BE2C (cell line): ENCODE data around the gene RAP1B.

Source experiments
- DNase-seq: peaks from one replicate; pipeline ENCODE4 v3.0.0-alpha.2; 2020
- H3K27me3 ChIP-seq: fragments of 250-450 bp; sonication (Bioruptor Pico); 2 replicates; pipeline ENCODE4 v1.5.1; 2020; ENCODE audit warnings: mild to moderate bottlenecking
- H3K36me3 ChIP-seq: fragments of 250-450 bp; sonication (Bioruptor Pico); 2 replicates; pipeline ENCODE4 v1.5.1; 2020; ENCODE audit warnings: mild to moderate bottlenecking
- H3K4me1 ChIP-seq: fragments of 250-450 bp; sonication (Bioruptor Pico); 2 replicates; pipeline ENCODE4 v1.5.1; 2020
- H3K4me3 ChIP-seq: 2 replicates; pipeline ENCODE4 v1.5.1; 2011; ENCODE audit warnings: low read depth, low read length
- H3K9me3 ChIP-seq: fragments of 250-450 bp; sonication (Bioruptor Pico); 2 replicates; pipeline ENCODE4 v1.5.1; 2020
- TF ChIP-seq, protein P1 (sequence below): IDR thresholded peaks from 2 replicates; pipeline ENCODE4 v1.5.1; 2012; ENCODE audit warnings: mild to moderate bottlenecking, low read depth, low read length

The RAP1B gene

DNA sequence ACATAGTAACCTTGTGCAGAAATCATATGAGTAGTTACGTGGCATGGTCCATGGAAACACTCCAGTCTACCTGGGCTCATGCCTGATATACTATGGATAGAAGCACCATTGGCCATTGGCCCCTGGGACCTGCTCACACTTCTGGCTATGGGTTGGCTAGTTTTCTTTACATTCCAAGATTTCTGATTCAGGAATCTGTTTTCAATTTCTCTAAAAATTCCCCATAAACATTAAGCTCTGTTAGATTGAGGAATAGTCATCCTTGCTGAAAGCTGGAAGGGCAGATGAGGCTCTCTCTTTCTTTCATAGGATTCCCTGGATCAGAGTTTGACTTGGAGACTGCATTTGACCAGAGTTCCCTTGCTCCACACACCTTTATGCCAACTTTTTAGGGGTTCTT, 37.3 kb upstream of the RAP1B start:
- Histone ChIP-seq H3K4me1 (no peaks in the 10 kb centered on the region), H3K4me3 (no peak overlapping the region), H3K27me3 (peaks cover 3% of the 10 kb centered on the region; the same call in 1 of the 2 replicates), H3K36me3 (no peaks in the 10 kb centered on the region), H3K9me3 (no peaks in the 10 kb centered on the region)
- DNase-seq: no peak
- TF ChIP-seq, protein P1, sequence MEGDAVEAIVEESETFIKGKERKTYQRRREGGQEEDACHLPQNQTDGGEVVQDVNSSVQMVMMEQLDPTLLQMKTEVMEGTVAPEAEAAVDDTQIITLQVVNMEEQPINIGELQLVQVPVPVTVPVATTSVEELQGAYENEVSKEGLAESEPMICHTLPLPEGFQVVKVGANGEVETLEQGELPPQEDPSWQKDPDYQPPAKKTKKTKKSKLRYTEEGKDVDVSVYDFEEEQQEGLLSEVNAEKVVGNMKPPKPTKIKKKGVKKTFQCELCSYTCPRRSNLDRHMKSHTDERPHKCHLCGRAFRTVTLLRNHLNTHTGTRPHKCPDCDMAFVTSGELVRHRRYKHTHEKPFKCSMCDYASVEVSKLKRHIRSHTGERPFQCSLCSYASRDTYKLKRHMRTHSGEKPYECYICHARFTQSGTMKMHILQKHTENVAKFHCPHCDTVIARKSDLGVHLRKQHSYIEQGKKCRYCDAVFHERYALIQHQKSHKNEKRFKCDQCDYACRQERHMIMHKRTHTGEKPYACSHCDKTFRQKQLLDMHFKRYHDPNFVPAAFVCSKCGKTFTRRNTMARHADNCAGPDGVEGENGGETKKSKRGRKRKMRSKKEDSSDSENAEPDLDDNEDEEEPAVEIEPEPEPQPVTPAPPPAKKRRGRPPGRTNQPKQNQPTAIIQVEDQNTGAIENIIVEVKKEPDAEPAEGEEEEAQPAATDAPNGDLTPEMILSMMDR: no peak

DNA sequence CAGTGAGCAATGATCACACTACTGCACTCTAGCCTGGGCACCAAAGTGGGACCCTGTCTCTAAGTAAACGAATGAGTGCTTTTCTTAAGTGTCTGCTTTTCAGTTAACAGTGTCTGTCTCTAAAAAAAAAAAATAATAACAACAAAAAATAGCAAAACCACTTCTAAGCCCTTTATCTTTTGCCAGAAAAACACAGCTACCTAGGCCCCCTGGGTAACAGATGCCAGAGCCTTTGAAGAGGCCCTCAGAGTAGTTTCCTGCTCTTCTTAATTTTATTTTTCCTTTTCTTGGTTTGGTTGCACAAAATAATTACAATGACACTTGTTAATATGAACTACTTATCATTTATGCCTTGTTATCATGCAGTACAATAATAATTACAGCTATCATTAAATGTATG, 32.8 kb upstream of the RAP1B start:
- H3K9me3 ChIP-seq: no peaks in the 10 kb centered on the region
- H3K36me3 ChIP-seq: no peaks in the 10 kb centered on the region
- H3K4me3 ChIP-seq: no peak overlapping the region
- TF ChIP-seq, protein P1: no peak
- H3K4me1 ChIP-seq: no peaks in the 10 kb centered on the region
- DNase-seq: no peak
- peaks cover 3% of the 10 kb centered on the region; the same call in 1 of the 2 replicates for H3K27me3 ChIP-seq

DNA sequence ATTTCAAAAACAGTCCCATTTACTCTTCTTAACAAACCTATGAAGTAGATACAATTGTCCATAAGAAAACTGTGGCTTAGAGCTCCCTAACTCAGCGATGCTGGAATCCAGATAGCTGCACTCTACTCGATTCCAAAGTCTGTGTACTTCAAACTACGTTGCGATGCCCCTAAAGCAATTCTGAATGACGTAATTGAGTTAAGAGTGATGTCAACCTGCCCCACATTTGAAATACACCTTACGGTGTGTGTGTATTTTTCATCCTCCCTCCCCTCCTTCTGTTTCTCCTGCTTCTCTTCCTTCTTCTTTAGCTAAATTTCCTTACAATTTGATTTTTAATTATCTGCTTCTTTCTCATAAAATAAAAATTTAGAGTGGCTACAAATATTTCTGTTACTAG, 31.9 kb upstream of the RAP1B start:
- Histone ChIP-seq H3K4me3 (no peak overlapping the region), H3K27me3 (peaks cover 3% of the 10 kb centered on the region; the same call in 1 of the 2 replicates), H3K36me3 (no peaks in the 10 kb centered on the region), H3K9me3 (no peaks in the 10 kb centered on the region), H3K4me1 (no peaks in the 10 kb centered on the region)
- no peak for DNase-seq
- TF ChIP-seq, protein P1: no peak

DNA sequence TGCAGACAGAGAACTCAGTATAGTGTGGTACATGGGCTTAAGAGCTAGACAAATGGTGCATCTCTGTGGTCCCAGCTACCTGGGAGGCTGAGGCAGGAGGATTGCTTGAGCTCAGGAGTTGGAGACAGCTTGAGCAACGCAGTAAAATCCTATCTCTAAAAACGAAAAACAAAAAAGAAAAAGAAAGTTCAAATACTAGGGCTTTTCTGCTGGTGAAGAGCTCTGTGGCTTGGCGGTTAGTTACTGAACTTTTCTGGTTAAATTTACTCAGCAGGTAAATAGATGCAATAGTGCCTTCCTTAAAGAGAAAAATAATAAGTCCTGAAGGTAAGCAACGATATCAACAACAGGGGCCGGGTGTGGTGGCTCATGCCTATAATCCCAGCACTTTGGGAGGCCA, 31.4 kb upstream of the RAP1B start:
- no peaks in the 10 kb centered on the region for H3K36me3 ChIP-seq
- H3K4me1 ChIP-seq: no peaks in the 10 kb centered on the region
- no peaks in the 10 kb centered on the region for H3K9me3 ChIP-seq
- no peak for DNase-seq
- H3K27me3 ChIP-seq: peaks cover 3% of the 10 kb centered on the region; the same call in 1 of the 2 replicates
- no peak overlapping the region for H3K4me3 ChIP-seq
- TF ChIP-seq, protein P1: no peak

DNA sequence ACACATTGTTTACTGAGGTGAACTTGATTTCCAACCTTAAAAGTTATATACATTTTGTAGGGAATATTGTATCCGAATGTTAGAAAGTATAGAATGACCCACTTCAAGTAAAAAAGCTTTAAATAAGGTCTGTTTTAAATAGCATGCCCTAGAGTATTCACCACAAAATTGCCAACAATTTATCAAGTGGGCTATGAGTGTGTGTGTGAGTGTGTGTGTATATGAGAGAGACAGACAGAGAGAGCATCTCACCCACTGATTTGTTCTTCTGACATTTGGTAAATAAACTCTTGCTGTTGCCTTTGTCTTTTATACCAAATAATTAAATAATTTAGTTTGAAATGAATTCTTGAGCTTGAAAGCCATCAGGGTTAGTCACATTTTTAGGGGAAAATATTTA, 29.8 kb upstream of the RAP1B start:
- Histone ChIP-seq H3K36me3 (no peaks in the 10 kb centered on the region), H3K9me3 (no peaks in the 10 kb centered on the region), H3K4me3 (no peak overlapping the region), H3K27me3 (peaks cover 3% of the 10 kb centered on the region; the same call in 1 of the 2 replicates), H3K4me1 (no peaks in the 10 kb centered on the region)
- TF ChIP-seq, protein P1: no peak
- no peak for DNase-seq

DNA sequence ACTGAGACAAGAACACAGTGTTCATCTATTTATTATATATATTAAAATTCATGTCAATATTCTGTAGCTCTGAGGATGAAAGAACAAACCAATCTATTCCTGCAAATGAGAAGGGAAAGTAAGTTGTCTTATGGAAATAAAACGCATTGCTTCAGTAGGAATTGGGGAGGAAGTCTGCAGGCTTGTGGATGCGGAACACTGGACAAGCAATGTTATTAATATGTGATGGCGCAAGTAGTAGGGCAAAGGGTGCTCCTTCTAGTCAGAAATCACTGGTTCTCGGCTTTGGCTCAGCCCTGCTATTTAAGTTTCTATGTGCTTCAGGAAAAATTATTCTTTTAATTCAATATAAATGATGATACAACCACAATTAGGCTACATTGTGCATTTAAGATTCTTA, 28.8 kb upstream of the RAP1B start:
- H3K9me3 ChIP-seq: no peaks in the 10 kb centered on the region
- DNase-seq: no peak
- TF ChIP-seq, protein P1: no peak

More for the DNA sequence above, 28.8 kb upstream of the RAP1B start:
- Histone ChIP-seq H3K27me3 (peaks cover 3% of the 10 kb centered on the region; the same call in 1 of the 2 replicates), H3K36me3 (no peaks in the 10 kb centered on the region), H3K4me1 (no peaks in the 10 kb centered on the region), H3K4me3 (no peak overlapping the region)
